Right lobe of liver (tissue), 6 donors: ENCODE data around the gene KRTAP1-1. TPM values are rescaled to one million over a fixed set of nuclear protein-coding genes. Genes with fewer than 3 reads are reported as not detected.
"Not testable (repeated sequence)": the region's sequence is repeated elsewhere in the genome, so short reads cannot be mapped to it uniquely, and the experiment has no call there.

Experiments used
- ATAC-seq, 4 donors: fragments of 200-7000 bp; cut with Tn5 transposase; one replicate each; pipeline ENCODE4 v1.9.1; 2020; ENCODE audit warnings: mild to moderate bottlenecking in 4 of 4, moderate library complexity in 4 of 4
- DNase-seq, 3 donors: peaks; one replicate each; pipeline ENCODE4 v3.0.0-alpha.2; 2020
- H3K27ac ChIP-seq, 3 donors: fragments of 200-600 bp; one replicate each; pipeline ENCODE4 v1.8.0; 2022
- H3K27me3 ChIP-seq, 2 donors: fragments of 200-600 bp; one replicate each; pipeline ENCODE4 v1.8.0; 2022
- H3K36me3 ChIP-seq, 4 donors: fragments of 200-600 bp; sonication (generic) in 1 of 4; one replicate each; pipeline versions ENCODE4 v1.5.1 to v1.8.0; 2017 to 2022; ENCODE audit warnings: control low read depth in 1 of 4
- H3K4me1 ChIP-seq, 4 donors: fragments of 200-600 bp; sonication (generic) in 1 of 4; one replicate each; pipeline versions ENCODE4 v1.5.1 to v1.8.0; 2017 to 2022; ENCODE audit warnings: control low read depth in 1 of 4
- H3K4me3 ChIP-seq, 3 donors: fragments of 200-600 bp; one replicate each; pipeline ENCODE4 v1.8.0; 2022
- H3K9me3 ChIP-seq, 4 donors: fragments of 200-600 bp; sonication (generic) in 1 of 4; one replicate each; pipeline versions ENCODE4 v1.5.1 to v1.8.0; 2017 to 2022; ENCODE audit warnings: control low read depth in 1 of 4
- CTCF ChIP-seq, 4 donors: fragments of 200-600 bp in 3 of 4; fragments of 450-650 bp in 1 of 4; IDR thresholded peaks; one replicate each; pipeline versions ENCODE4 v1.5.1 to v1.8.0; 2016 to 2022; ENCODE audit warnings: antibody characterized with exemption in 4 of 4, mild to moderate bottlenecking in 2 of 4
- POLR2A ChIP-seq: fragments of 450-650 bp; IDR thresholded peaks from one replicate; pipeline ENCODE4 v1.6.1; 2017; ENCODE audit warnings: antibody characterized with exemption, mild to moderate bottlenecking
- WGBS: methylation state at CpG from one replicate; pipeline ENCODE4 v1.1.6; 2018; ENCODE audit warnings: low coverage, low lambda C conversion rate; ENCODE audit not compliant: insufficient coverage; ENCODE audit errors: missing lambda C conversion rate; 5-methylcytosine and 5-hydroxymethylcytosine counted together
- intact Hi-C, 2 donors: fragments of 100-400 bp; cut with DNase I; formaldehyde crosslinking; loops; one replicate each; pipeline versions ENCODE4 v1.11.2 to v1.14.1; 2022
- total RNA-seq, 6 experiments: library from RNA; depleted of rRNA in 2 of 6; stranded (reverse); fragments of >200 nt in 2 of 6; fragmentation: NEBNext Ultra II Directional in 3 of 6; extraction: Animal tissue kit (Norgen Biotek cat#: 25700) in 3 of 6; gene quantifications; one replicate each; pipeline versions ENCODE4 v1.1.0 to v1.2.4, GENCODE V29; 2016 to 2023
- donor health status: DM: no; HTN: yes; CAD: no.
- donor health status: DM: no; HTN: no; CAD: no.
- donor health status: DM: no; HTN: no; CAD: no.
- donor health status: DM: no; HTN: yes; CAD: no.
- donor health status: DM: no; HTN: yes; CAD: no.

The KRTAP1-1 gene
- total RNA-seq, 6 experiments from 2014 or later, result not detected

- DNase-seq, result no peak
- H3K27me3 ChIP-seq, result peaks cover 0 to 5% of the 10 kb centered on the region in 2 donors
- TF ChIP-seq CTCF (IDR thresholded peaks at IDR 0.05) (no peak), POLR2A (no peak)
- no peaks in the 10 kb centered on the region for H3K36me3 ChIP-seq
- no peaks in the 10 kb centered on the region for H3K4me1 ChIP-seq
- 54% methylated on average over 6 of the region's 6 CpGs for WGBS
- no peaks in the 10 kb centered on the region for H3K9me3 ChIP-seq
- intact Hi-C loops, result no loop called here
- H3K27ac ChIP-seq, result no peak within 1 kb of the TSS
- no peak within 1 kb of the TSS for H3K4me3 ChIP-seq
- no peak for ATAC-seq
These were observed 18.9 kb upstream of the KRTAP1-1 start, which contains the start of gene KRTAP2-3 for GRCh38 chr17:41060052-41060604. Gene KRTAP2-3 (minus strand): TSS chr17:41060114. CDS start chr17:41060050, 64 bp downstream.

GRCh38 chr17:41059276-41060051 is 18.2 kb upstream of the KRTAP1-1 start:
- H3K4me3 ChIP-seq, DNase-seq, H3K4me1 ChIP-seq, H3K27me3 ChIP-seq, H3K36me3 ChIP-seq, H3K27ac ChIP-seq, intact Hi-C loops, H3K9me3 ChIP-seq: not testable (repeated sequence)
- ATAC-seq, result peak in 1 of 4 donors; percentile 17
- WGBS, result 18% methylated on average over 5 of the region's 31 CpGs

- Histone ChIP-seq H3K4me3 (no peak overlapping the region), H3K4me1 (no peaks in the 10 kb centered on the region), H3K9me3 (no peaks in the 10 kb centered on the region), H3K36me3 (no peaks in the 10 kb centered on the region), H3K27ac (no peak overlapping the region), H3K27me3 (peaks cover 0 to 5% of the 10 kb centered on the region in 2 donors)
- intact Hi-C loops, result no loop called here
- 80% methylated on average over 4 of the region's 5 CpGs for WGBS
- DNase-seq (no peak), ATAC-seq (no peak)
- no peak for TF ChIP-seq POLR2A
- TF ChIP-seq CTCF (IDR thresholded peaks at IDR 0.05), result no peak
These were observed 17.5 kb upstream of the KRTAP1-1 start for GRCh38 chr17:41058741-41059140.

GRCh38 chr17:41057547-41057946 is 16.3 kb upstream of the KRTAP1-1 start:
- ATAC-seq (no peak), DNase-seq (no peak)
- Histone ChIP-seq H3K36me3 (no peaks in the 10 kb centered on the region), H3K27ac (no peak overlapping the region), H3K4me3 (no peak overlapping the region), H3K9me3 (no peaks in the 10 kb centered on the region), H3K27me3 (peaks cover 0 to 5% of the 10 kb centered on the region in 2 donors), H3K4me1 (no peaks in the 10 kb centered on the region)
- no peak for TF ChIP-seq CTCF (IDR thresholded peaks at IDR 0.05)
- TF ChIP-seq POLR2A, result no peak
- intact Hi-C loops, result no loop called here
- WGBS, result 71% methylated on average over 1 of the region's 1 CpG

GRCh38 chr17:41055130-41055529 is 13.9 kb upstream of the KRTAP1-1 start, which contains the start of gene KRTAP2-2:
Gene KRTAP2-2 (minus strand): TSS chr17:41055230. CDS start chr17:41055211, 19 bp downstream.
- H3K27ac ChIP-seq, H3K4me1 ChIP-seq, ATAC-seq, DNase-seq, intact Hi-C loops, H3K4me3 ChIP-seq, H3K27me3 ChIP-seq, H3K9me3 ChIP-seq, H3K36me3 ChIP-seq: not testable (repeated sequence)
- 20% methylated on average over 1 of the region's 6 CpGs for WGBS

GRCh38 chr17:41054556-41054955 is 13.3 kb upstream of the KRTAP1-1 start:
- H3K4me1 ChIP-seq, intact Hi-C loops, H3K36me3 ChIP-seq, ATAC-seq, H3K27ac ChIP-seq, H3K9me3 ChIP-seq, H3K27me3 ChIP-seq, H3K4me3 ChIP-seq, DNase-seq: not testable (repeated sequence)
- WGBS, result 60% methylated on average over 3 of the region's 9 CpGs
